C1 segment of cervical spinal cord (tissue), 14 donors: ENCODE results near the gene LPGAT1.

Source experiments
- DNase-seq, 14 donors: peaks; one replicate each; lab custom pipeline; 2025; lab: John Stamatoyannopoulos, UW

The LPGAT1 gene

DNA sequence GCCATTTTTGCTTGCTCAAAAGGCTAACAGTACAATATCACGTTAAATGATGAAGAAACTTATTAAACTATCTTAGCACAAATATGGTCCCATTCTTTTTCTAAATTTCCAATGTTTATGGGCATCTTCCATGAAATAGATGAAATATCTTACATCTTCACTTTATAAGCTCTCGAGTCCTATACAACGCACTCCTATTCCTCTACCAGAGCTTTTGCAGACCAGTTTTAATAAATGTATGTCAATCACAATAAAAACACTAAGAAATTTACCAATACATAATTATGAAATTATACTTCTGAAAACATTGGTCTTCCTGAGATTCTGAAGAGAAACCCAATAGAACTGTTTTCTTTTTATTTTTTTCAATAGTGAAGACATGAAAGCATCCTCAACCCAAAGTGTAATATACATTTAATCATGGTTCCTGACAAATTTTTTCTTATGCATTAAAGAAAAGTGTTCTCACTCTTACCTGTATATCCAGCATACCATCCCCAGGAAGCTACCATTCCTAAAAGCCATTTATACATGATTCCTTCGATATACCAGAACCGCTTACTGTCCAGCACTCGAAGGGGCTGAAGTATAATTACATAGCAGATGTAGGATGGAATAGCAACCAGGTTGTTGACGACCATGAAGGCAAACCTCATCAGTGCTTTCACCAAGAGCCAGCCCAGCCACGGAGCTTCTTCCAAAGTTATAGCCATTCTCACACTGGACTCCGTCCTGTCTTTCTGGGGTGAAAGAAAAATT lies 1.8 kb downstream of the LPGAT1 start:
- DNase-seq, result peak in 2 of 14 donors; percentile 46 to 54

DNA sequence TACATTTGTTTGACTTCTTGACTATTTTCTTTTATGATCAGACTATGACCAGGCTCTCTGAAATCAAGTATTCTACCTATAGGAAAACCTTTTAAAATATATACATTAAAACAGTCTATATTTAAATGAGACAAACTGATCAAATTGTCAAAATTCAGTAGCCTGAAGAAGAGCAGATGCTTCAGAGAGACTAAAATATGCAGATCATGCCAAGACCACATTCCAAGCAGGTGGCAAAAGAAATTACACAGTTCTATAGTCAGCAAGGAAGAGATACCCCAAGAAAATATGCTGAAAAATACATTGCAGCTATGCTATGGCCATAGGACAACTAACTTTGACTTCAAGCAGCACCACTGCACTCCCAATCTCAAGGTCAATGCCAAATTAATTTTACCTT lies 3.5 kb downstream of the LPGAT1 start:
- no peak for DNase-seq

DNA sequence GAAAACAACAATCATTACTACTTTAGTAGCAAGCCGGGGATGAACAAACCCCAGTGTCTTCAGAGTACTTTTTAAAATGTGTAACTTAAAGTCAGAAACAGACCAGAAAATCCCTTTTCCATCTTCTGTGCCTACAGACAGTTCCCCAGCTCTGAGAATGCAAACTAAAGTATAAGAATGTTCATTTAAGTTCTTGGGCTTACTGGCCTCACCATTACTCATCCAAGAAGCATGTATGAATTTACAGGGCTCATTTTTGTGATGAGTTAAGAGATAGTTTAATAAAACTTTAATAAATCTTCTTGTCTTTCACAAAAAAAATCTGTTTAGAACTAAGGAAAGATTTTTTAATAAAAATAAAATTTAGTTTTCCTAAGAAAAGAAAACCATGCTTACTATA lies 4.6 kb downstream of the LPGAT1 start:
- DNase-seq, result no peak

DNA sequence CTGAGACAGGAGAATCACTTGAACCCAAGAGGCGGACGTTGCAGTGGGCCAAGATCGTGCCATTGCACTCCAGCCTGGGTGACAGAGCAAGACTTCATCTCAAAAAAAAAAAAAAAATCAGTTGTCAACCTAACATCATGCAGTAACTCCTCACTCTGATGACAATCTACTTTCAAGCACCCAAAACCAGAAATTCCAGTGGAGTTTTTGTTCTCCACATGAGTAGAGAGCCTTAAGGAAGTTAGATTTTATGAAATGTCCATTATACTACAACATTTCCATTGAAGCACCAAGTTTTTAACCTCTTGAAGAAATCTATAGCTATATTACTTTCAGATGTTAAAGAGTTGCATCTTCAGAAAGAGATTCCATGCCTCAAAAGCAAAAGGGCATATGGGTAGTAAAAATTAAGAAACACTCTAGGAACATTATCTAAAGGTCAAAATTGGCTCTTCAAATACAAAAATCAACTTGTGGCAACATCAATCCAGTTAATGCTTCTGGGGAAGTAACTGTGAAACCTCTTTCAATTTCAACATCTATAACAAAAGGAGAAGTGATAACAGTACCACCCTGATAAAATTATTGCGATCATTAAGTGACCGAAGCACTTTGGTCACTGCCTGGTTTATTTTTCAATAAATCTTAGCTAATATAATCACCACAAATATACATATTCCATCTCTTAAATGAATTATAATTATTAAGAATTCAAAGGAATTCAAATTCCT lies 7.7 kb downstream of the LPGAT1 start:
- no peak for DNase-seq

DNA sequence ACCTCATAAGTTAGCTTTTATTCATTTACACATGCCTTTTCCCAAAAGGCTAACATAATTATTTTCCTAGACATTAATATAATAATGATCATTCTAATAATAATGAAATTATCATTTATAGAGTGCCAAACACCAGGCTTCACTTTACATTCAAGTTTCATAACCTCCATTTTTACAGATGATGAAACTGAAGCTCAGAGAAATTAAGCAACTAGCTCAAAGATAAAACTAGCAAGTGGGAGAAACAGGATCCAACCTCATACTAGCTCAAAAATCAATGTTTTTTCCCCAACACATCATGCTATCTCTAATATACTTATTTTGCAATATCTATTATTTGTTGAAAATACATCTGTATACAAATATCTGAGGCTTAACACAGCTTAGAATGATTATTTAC lies 14.0 kb downstream of the LPGAT1 start:
- DNase-seq, result no peak

DNA sequence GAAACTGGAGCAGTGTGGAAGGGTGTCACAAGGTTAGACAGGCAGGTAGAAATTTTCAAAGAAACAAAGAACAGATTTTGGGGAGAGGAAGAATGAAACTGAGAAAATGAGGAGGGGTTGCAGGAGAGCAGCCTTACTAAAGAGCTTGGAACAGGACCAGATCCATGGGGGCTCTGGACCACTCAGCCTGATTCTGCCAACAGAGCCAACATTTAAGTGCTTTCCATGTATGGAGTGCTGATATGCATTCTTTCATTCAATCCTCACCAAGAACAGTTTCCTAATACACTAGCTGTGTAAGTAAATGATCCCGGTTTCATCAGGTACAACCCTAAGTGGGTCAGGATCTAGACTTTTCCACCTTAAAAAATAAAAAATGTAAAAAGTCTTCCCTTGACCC lies 16.2 kb downstream of the LPGAT1 start:
- DNase-seq, result no peak

DNA sequence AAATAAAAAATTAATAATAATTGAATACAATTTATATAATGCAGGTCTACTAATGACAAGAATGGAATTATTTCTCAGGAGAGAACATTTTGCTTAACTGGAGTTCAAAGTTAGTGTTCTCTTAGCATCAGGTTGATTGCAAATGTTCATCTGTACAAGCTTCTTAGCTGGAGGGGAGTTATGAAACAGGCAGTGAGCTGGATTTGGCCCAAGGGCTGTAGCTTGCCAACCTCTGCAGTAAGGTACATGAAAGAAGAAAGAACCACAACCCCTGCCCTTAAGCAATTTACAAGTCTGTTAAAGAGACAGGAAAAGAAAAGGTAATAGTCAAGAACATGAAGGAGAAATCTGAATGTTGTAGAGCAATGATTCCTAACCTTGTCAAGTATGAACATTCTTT lies 17.0 kb downstream of the LPGAT1 start:
- peak in 1 of 14 donors; percentile 6 for DNase-seq

DNA sequence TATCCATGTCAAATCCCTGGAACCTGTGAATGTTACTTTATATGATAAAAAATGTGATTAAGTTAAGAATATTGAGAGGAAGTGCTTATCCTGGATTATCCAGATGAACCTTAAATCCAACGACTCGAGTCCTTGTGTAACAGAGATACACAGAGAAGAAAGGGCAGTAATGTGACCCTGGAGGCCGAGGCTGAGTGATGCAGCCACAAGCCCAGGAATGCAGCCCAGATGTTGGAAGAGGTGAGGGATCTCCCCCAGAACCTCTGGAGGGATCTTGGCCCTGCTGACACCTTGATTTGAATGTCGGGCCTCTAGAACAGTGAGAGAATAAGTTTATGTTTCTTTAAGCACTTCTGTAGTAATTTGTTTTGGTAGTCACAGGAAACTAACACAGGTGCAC lies 18.0 kb downstream of the LPGAT1 start:
- DNase-seq, result no peak

DNA sequence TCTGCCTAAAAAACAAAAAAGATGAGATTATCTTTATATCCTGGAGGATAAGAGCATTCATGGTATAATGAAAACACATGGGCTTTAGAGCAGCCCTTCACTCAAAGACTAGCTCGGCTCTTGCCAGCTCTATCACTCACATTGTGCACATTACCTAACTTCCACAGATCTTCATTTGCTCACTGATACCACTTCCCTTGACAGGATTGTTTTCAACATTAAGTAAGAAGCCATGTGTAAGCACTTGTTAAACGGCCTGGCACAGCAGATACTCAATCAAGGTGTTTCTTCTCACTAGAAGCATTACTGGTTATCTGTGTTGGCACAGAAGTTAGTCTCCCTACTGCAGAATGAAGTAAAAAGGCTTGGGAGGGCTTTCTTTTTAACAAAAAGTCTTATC lies 18.7 kb downstream of the LPGAT1 start:
- DNase-seq, result no peak

DNA sequence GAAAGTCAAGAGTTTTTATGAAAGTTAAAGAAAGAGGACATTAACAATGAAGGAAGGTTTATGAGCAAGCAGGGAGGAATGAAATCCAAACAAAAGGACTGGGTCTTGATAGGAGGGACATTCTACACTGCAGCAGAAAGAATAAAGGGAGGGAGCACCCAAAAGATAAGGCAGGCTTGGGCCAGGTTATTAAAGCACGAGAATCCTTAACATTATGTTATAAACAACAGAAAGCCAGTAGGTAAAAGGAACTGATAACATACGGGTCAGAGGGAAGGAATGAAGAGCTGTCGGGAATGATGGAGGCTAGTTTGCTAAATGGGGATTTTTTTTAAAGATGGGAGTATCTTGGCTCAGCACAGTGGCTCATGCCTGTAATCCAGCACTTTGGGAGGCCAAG lies 19.4 kb downstream of the LPGAT1 start:
- DNase-seq, result no peak

DNA sequence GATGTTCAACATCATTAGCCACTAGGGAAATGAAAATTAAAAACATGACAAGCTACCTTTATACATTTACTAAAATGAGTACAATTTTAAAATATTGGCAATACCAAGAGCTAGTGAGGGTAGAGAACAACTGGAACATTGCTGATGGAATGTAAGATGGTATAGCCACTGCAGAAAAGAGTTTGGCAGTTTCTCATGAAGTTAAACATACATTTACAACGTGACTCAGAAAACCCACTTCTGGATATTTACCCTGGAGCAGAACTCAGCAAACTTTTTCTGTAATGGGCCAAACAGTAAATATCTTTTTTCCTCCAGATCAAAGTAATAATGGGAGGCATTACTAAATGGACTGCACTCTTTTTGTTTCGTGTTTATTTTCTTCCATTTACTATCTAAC lies 22.1 kb downstream of the LPGAT1 start:
- no peak for DNase-seq

DNA sequence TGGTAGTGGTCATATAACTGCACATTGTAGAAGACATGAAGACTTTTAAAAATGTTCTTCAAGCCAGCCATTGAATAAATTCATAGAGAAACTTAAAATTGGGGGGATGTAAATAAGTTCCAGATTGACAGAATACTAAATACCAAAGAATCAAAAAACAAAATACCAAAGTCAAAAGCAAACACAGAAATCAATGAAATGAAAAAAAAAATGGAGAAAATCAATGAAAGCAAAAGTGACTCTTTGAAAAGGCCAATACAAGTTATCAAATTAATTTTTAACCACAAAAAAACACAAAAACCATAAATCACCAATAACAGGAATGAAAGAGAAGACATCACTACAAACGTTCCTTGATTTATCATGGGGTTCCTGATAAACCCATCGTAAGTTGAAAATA lies 25.6 kb downstream of the LPGAT1 start:
- no peak for DNase-seq

DNA sequence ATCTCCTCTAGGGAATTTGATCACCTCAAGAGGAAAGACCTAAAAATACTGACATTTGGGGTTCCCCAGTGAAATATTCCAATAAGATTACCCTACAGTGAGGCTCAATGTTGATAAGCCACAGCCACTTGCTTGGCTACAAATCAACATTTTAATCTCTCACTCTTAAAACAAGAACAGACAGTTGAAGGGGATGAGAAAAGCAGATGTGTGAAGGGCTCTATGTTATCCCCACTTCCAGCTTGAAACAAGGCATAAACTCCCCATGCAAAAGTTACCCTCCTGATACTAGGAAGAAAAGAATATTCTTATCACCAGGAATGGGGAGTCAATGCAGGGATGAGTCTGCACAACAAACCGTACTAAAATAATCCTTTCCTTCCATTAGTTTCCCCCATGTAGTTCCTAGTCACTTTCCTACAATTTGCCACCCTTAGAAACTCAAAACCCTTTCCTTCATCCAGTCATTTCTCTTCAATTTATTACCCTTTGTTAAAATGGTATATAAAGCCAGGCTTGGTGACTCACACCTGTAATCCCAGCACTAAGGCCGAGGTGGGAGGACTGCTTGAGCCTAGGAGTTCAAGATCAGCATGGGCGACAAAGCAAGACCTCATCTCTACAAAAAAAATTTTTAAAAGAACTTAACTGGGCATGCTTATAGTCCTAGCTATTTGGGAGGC lies 29.5 kb downstream of the LPGAT1 start:
- no peak for DNase-seq

DNA sequence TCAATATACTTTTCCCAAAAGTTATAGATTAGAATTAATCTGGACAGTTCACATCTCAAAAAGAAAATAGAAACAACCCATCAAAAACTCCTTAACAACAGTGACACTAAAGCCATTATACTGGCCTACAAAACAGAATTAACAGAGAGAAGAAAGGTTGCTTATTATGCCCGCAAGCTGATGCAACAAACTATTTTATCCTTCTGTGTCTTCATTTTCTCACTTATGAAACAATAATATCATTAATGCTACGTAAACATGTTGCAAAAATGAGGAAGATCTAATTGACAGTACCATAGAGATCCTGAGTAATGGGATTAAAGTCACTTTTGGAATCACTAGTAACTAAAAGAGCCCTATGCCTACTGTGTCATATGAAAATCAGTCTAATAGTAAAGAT lies 32.6 kb downstream of the LPGAT1 start:
- DNase-seq, result no peak

DNA sequence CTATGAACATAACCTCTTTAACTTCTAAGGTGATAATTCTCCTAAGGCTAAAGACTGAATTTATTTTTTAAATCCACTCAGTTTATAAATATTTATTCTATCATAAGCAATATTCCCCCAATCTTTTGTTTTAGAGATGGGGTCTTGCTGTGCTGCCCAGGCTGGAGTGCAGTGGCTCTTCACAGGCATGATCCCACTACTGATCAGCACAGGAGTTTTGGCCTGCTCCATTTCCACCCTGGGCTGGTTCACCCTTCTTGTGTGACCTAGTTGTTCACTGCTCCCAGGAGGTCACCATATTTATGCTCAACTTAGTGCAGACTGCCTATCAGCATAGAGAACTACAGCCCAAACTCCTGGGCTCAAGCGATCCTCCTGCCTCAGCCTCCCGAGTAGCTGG lies 38.6 kb downstream of the LPGAT1 start:
- no peak for DNase-seq

DNA sequence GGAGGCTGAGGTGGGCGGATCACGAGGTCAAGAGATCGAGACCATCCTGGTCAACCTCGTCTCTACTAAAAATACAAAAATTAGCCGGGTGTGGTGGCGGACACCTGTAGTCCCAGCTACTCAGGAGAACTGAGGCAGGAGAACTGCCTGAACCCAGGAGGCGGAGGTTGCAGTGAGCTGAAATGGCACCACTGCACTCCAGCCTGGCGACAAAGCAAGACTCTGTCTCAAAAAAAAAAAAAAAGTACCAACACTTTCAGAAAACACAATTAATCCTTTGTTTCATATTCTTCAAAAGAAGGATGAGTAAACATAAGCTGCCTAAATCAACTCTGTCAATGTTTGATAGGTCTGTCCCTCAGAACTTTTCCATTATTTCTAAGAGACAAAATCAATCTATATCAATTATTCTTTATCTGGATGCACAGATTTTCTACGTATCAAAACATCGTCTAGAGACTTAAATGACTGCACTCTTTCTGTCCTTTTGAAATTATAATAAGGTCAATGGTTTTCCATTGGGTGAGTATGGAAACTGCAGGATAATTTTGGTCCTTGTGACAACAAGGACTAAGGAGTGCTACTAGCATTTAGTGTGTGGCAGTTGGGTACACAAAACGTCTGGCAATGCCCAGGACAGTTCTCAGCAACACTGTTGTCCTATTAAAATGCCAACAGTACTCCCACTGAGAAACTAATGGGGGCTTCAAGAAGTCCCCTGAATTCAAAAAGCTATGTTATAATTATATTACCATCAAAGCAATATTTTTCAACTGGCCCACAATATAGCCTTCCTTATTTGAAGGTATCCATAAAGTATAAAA lies 40.7 kb downstream of the LPGAT1 start:
- DNase-seq, result no peak

DNA sequence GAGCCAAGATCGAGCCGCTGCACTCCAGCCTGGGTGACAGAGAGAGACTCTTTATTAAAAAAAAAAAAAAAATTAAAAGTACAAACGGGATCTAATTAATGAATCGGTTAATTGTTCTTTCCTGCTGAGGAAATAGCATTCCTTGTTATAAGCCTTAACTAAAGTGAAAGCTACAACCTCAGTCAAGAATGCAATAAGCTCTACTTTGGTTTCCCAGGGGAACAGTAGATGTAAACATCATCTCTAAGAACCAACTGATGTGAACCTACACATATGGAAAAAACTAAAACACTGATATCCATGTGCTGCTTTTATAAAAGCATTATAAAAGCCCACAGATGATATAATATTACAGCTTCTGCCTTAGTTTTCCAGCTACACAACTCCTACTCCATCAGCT lies 41.9 kb downstream of the LPGAT1 start:
- DNase-seq, result no peak

DNA sequence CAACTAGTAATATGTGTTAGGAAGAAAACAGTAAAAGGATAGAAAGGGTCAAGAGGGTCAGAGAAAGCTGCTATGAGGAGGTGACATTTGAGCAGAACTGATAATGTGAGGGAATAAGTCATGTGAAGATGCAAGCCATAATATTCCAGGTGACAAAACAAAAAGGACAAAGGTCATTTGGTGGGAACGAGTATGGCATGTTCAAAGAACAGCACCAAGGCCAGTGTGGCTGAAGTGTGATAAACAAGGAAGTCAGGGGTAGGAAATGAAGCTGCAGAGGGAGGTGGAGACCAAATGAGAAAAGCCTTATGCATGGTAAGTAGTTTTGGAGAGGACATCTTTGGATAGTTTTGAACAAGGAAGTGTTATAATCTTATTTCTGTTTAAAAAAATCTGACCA lies 46.7 kb downstream of the LPGAT1 start:
- no peak for DNase-seq

DNA sequence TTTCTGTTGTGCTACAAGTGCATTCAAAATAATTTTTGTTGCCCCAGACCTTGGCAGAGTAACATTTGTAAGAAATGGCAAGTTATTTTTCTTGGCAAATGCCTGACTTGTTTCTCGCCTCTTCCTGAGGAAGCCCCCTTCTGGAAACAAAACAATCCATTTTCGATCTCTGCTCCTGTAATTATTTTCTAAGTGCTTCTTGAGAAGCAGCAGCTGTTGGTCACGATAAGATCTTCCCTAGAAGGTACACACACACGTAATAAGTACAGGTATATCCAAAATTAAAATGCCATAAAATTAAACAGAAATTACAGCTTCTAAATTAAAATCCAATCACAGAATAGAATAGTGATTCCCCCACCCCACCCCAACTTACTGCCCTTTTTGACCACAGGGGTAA lies 47.3 kb downstream of the LPGAT1 start:
- DNase-seq, result no peak

DNA sequence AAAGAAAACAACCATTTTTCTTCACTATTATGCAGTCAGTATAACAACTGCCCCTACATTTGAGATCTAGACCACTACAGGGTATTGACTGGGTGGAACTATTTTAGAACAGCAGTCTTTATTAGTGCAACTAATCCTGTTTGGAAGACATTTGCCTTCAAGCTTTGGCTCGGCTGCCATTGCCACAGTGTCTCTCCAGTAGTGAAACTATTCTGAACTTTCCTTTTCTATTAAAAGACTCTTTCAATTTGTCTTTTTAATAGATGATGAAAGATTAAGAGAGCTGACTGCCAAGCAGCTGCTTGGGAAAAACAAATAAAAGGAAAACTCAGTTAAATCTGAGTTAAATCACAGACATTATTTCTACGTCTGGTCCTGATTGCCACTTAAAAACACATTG lies 49.3 kb downstream of the LPGAT1 start:
- no peak for DNase-seq

DNA sequence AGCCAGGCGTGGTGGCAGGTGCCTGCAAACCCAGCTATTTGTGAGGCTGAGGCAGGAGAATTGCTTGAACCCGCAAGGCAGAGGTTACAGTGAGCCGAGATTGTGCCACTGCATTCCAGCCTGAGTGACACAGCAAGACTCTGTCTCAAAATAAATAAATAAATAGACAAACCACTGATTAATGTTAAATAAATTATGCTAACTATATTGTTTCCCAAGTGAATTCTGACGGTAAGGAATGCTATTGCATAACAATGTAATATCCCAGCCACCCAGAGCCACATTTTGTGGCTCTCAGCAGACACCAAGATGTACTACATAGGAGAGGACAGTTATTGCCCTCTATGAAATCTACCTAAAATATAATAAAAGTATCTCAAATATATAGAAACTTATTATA lies 55.4 kb downstream of the LPGAT1 start:
- DNase-seq, result no peak

DNA sequence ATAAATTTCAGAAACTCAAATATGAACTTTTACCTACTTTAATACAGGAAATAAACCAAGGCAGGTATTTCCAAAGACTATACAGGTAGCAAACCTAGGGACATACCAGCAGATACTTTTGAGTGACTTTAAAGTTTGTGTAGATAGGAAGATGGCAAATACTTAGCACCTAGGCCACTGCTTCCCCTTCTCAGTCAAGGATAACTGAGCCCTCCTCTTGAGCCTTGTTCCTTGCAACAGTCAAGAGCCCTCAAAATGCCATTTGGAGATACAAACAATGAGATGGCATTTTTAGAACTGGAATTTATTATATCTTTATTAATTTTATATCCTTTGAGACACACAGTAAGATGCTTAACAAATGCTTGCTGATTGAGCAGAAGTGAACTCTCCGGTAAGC lies 65.9 kb downstream of the LPGAT1 start:
- no peak for DNase-seq
